ENCODE results near the gene G3BP1. TPM values are rescaled to one million over a fixed set of nuclear protein-coding genes. Genes with fewer than 3 reads are reported as not detected.

The G3BP1 gene
- total RNA-seq, 4 donors from 2014 or later, result 111 to 116 (median 113) TPM

DNA sequence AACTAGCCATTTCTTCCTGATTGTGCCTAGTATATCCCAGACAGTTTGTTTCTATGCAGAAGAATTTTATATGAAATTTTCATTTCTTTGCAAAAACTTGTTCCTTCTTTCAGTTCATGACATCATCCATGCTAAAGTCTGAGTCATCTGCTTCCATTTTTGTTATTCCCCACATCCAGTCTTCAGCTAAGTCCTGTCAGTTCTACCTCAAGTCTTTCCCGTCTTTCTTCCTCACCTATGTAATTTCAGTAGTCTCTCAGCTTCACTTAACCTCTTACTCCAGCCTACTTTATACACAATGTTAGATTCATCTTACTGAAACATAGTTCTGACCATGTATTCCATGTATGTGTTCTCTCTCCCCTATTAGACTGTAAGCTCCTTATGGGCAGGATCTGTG is 39.1 kb downstream of the G3BP1 start:
- Histone ChIP-seq H3K4me1 (peaks cover 10% of the 10 kb centered on the region), H3K27me3 (no peaks in the 10 kb centered on the region), H3K27ac (no peak overlapping the region), H3K4me3 (no peak overlapping the region), H3K9me3 (no peaks in the 10 kb centered on the region), H3K36me3 (peaks cover 28% of the 10 kb centered on the region)
- DNase-seq (ENCODE audit: low spot score in 2 of 2), result no peak
- WGBS, result 100% methylated on average over 1 of the region's 1 CpG
- TF ChIP-seq POLR2AphosphoS5 (IDR thresholded peaks at IDR 0.05) (no peak), POLR2A (IDR thresholded peaks at IDR 0.05) (no peak), EP300 (IDR thresholded peaks at IDR 0.05) (no peak)

DNA sequence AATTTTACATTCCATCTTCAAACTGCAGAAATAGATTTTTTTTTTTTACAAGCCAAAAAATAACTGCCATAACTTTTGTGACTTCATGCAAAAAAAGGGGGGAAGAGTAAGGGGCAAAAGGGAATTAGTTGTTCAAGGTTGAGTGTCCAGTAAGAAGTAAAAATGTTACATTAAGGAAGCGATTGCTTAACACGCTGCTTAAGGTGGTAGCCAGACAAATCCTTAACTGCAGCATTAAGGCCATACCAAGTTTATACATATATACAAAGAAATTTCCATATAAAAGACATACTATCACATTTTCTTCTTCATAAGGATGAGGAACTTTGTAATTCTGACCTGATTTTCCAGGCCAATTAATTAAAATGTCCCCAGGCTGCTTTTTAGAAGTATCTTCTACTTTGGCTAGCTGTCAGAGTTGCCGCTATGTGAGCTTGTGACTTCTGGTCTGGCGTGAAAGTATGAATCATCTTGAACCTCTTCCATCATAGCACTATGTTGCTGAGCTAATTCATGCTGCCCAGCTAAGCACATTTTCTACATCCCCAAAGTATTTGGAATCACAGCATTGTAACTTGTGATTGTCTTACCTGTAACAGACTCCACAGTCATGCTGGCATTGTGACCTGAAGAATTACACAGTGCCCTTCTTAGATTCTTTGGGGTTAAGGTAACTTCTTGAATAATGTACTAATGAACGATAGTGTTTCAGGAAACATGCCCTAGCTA is 40.0 kb downstream of the G3BP1 start:
- TF ChIP-seq POLR2A (IDR thresholded peaks at IDR 0.05) (no peak), POLR2AphosphoS5 (IDR thresholded peaks at IDR 0.05) (no peak), EP300 (IDR thresholded peaks at IDR 0.05) (no peak)
- TF ChIP-seq, protein P1, sequence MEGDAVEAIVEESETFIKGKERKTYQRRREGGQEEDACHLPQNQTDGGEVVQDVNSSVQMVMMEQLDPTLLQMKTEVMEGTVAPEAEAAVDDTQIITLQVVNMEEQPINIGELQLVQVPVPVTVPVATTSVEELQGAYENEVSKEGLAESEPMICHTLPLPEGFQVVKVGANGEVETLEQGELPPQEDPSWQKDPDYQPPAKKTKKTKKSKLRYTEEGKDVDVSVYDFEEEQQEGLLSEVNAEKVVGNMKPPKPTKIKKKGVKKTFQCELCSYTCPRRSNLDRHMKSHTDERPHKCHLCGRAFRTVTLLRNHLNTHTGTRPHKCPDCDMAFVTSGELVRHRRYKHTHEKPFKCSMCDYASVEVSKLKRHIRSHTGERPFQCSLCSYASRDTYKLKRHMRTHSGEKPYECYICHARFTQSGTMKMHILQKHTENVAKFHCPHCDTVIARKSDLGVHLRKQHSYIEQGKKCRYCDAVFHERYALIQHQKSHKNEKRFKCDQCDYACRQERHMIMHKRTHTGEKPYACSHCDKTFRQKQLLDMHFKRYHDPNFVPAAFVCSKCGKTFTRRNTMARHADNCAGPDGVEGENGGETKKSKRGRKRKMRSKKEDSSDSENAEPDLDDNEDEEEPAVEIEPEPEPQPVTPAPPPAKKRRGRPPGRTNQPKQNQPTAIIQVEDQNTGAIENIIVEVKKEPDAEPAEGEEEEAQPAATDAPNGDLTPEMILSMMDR (IDR thresholded peaks at IDR 0.05), result no peak
- Histone ChIP-seq H3K27ac (no peak overlapping the region), H3K27me3 (no peaks in the 10 kb centered on the region), H3K4me1 (peaks cover 10% of the 10 kb centered on the region), H3K4me3 (no peak overlapping the region), H3K36me3 (peaks cover 25% of the 10 kb centered on the region), H3K9me3 (no peaks in the 10 kb centered on the region)
- WGBS, result 50% methylated on average over 5 of the region's 5 CpGs
- no peak for DNase-seq (ENCODE audit: low spot score in 2 of 2)

DNA sequence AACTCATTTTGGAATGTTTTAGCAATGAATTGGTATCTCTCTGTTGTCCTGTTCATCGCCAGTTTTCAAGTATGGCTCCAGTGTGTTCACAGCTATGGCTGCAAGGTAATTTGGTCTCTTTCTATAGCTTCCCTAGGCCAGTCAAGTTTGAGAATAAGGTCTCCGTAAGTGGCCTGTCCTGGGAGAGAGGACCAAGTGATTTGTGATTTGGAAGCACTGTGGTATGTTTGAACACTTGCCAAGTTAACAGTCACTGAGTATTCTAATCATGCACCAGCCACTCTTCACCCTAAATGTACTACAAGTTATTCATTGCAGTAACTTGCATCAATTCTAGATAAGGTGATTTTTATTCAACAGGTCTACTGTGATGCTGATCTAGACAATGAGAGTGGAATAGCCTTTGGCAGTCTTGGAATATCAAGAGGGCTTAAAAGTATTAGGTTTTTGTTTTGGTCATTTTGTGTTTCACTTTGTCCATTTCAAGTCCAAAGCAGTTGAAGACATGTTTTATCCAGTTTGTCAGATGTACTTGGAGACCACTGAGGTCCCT is 41.1 kb downstream of the G3BP1 start:
- H3K36me3 ChIP-seq, result peaks cover 28% of the 10 kb centered on the region
- no peak for TF ChIP-seq POLR2A (IDR thresholded peaks at IDR 0.05)
- TF ChIP-seq POLR2AphosphoS5 (IDR thresholded peaks at IDR 0.05), result no peak
- TF ChIP-seq EP300 (IDR thresholded peaks at IDR 0.05), result no peak
- TF ChIP-seq, protein P1 (IDR thresholded peaks at IDR 0.05), result no peak
- H3K9me3 ChIP-seq, result no peaks in the 10 kb centered on the region
- H3K27ac ChIP-seq, result no peak overlapping the region
- no peaks in the 10 kb centered on the region for H3K27me3 ChIP-seq
- no peak for DNase-seq (ENCODE audit: low spot score in 2 of 2)
- 77% methylated on average over 2 of the region's 2 CpGs for WGBS
- H3K4me1 ChIP-seq, result peaks cover 10% of the 10 kb centered on the region
- H3K4me3 ChIP-seq, result no peak overlapping the region

DNA sequence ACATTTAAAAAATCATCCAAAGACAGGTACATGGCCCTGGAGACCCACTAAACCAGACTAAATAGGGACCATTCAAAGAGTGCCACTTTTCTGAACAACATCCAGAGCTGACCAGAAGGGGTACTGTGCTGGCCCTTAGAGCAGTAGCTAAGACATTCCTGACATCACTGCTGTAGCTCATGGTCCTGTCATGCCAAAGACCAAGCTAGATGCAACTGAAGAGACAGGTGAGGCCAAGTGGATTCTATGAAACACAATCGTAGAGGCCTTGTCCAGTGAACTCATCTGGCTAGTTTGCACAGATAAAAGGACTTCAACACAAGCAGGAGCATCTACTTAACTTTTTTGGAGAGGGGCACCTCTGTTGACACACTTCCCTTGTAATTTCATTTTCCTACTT is 43.3 kb downstream of the G3BP1 start:
- TF ChIP-seq POLR2A (IDR thresholded peaks at IDR 0.05) (no peak), POLR2AphosphoS5 (IDR thresholded peaks at IDR 0.05) (no peak), EP300 (IDR thresholded peaks at IDR 0.05) (no peak)
- TF ChIP-seq, protein P1 (IDR thresholded peaks at IDR 0.05), result no peak
- Histone ChIP-seq H3K4me1 (no peaks in the 10 kb centered on the region), H3K27ac (no peak overlapping the region), H3K36me3 (peaks cover 23% of the 10 kb centered on the region), H3K4me3 (no peak overlapping the region), H3K27me3 (no peaks in the 10 kb centered on the region), H3K9me3 (no peaks in the 10 kb centered on the region)
- WGBS, result 100% methylated on average over 1 of the region's 1 CpG
- no peak for DNase-seq (ENCODE audit: low spot score in 2 of 2)

DNA sequence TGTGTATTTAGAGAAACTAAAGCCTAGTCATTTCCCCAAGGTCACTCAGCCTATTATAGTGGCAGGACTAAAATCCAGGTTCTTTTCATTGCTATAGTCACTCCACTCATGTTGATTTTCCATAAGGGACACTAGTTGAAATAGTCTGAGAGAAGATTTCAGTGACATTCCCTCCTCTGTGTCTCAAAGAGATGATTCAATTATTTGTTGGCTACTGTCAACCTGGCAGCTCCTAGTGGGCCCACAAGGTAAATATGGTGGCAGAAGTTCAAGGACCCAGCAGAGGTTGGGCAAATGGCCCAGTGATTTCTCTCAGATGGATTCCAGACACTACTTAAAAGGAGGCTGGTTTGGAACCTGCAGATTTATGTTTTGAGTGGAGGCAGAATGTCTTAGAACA is 48.1 kb downstream of the G3BP1 start:
- Histone ChIP-seq H3K27me3 (no peaks in the 10 kb centered on the region), H3K27ac (no peak overlapping the region), H3K4me3 (no peak overlapping the region), H3K4me1 (no peaks in the 10 kb centered on the region), H3K9me3 (no peaks in the 10 kb centered on the region), H3K36me3 (peaks cover 3% of the 10 kb centered on the region)
- no peak for DNase-seq (ENCODE audit: low spot score in 2 of 2)
- TF ChIP-seq POLR2A (IDR thresholded peaks at IDR 0.05), result no peak
- no peak for TF ChIP-seq EP300 (IDR thresholded peaks at IDR 0.05)
- no peak for TF ChIP-seq POLR2AphosphoS5 (IDR thresholded peaks at IDR 0.05)

DNA sequence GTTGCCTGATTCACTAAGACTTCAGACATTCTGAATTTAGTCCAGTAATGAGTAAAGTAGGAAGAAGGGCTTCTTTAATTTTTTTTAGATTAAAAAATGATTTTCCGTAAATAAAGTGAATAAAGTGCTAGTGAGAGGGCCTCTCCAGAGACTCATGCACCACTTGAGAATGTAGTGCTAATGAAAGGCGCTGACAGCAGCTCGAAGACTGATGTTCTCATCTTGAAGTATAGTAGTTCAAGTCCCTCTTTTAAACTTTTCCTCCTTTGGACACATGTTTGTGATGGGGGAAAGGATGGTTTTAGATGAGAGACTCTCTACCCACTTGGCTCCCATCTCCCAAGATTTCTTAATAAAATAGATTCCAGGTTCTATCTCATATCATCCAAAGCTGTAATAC is 48.5 kb downstream of the G3BP1 start:
- no peak for DNase-seq (ENCODE audit: low spot score in 2 of 2)
- Histone ChIP-seq H3K36me3 (peaks cover 3% of the 10 kb centered on the region), H3K4me3 (no peak overlapping the region), H3K27ac (no peak overlapping the region), H3K27me3 (no peaks in the 10 kb centered on the region), H3K4me1 (no peaks in the 10 kb centered on the region), H3K9me3 (no peaks in the 10 kb centered on the region)
- no peak for TF ChIP-seq POLR2A (IDR thresholded peaks at IDR 0.05)
- TF ChIP-seq, protein P1 (IDR thresholded peaks at IDR 0.05), result no peak
- no peak for TF ChIP-seq EP300 (IDR thresholded peaks at IDR 0.05)
- TF ChIP-seq POLR2AphosphoS5 (IDR thresholded peaks at IDR 0.05), result no peak
- WGBS, result 78% methylated on average over 3 of the region's 3 CpGs
